Measurements from ENCODE around the gene PREX1. TPM values are rescaled to one million over a fixed set of nuclear protein-coding genes. Genes with fewer than 3 reads are reported as not detected.
A peak's percentile ranks its signal among the peaks of the same experiment; 100 is the strongest.

PREX1 gene
- total and polyA plus RNA-seq, 12 donors, result 10.1 to 85.1 (median 42.9) TPM

DNA sequence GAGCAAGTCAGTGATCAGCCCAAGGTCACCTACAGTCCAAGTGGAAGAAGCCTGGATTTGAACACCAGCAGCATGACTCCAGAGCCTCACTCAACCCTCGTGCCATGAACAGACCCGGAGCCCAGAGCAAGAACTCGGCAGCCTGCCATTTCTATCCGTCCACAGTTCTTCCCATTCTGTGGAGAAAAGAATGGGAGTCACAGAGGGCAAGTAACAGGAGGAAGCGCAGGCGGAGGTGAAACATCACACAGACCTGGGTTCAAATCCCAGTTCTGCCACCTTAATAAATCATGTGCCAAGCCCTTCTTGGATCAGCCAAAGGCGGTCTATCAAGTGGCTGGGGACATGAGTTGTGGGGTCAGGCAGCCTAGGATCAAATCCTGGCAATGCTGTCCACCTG is 4.3 kb downstream of the PREX1 start:
- Histone ChIP-seq H3K4me1 (replicated peaks in 1 of 2) (peaks cover 9 to 41% of the 10 kb centered on the region in 2 donors), H3K36me3 (replicated peaks in 1 of 2) (no peaks in the 10 kb centered on the region), H3K9me3 (replicated peaks in 1 of 3) (no peaks in the 10 kb centered on the region), H3K4me3 (no peak overlapping the region), H3K27ac (peak overlapping the region in 1 of 5 donors; percentile 63), H3K27me3 (no peaks in the 10 kb centered on the region)
- intact Hi-C loops (cut with DNase I), result no loop called here
- WGBS, 4 donors, result 81 to 88% (median 84%) methylated on average over 6 to 7 of the region's 7 CpGs
- TF ChIP-seq, protein P1, sequence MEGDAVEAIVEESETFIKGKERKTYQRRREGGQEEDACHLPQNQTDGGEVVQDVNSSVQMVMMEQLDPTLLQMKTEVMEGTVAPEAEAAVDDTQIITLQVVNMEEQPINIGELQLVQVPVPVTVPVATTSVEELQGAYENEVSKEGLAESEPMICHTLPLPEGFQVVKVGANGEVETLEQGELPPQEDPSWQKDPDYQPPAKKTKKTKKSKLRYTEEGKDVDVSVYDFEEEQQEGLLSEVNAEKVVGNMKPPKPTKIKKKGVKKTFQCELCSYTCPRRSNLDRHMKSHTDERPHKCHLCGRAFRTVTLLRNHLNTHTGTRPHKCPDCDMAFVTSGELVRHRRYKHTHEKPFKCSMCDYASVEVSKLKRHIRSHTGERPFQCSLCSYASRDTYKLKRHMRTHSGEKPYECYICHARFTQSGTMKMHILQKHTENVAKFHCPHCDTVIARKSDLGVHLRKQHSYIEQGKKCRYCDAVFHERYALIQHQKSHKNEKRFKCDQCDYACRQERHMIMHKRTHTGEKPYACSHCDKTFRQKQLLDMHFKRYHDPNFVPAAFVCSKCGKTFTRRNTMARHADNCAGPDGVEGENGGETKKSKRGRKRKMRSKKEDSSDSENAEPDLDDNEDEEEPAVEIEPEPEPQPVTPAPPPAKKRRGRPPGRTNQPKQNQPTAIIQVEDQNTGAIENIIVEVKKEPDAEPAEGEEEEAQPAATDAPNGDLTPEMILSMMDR (IDR thresholded peaks at IDR 0.05), result no peak
- no peak for TF ChIP-seq POLR2A (IDR thresholded peaks at IDR 0.05)
- no peak for DNase-seq

DNA sequence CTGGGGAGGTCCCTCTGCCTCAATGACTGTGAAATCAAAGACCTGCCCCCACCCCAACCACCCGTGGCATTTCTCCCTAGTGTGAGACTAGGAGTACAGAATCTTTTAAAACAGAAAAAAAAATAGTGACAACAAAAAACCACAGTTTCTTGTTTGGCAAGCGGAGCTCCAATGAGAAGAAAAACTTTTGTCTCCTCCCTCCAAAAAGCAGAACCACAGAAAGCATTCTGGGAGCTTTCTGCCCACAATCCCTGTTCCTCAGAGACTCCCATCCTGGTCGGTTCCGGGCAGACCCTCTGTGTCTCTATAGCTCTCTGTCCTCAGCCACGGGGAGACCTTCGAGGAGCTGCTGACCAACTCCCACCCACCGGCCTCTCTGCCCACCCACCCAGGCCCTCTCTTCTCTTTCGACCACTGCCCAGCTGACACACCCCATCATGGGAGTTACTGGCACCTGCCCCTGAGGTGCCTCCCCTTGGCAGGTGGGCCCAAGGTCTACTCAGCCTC is 4.9 kb downstream of the PREX1 start:
- H3K4me3 ChIP-seq, result no peak overlapping the region
- intact Hi-C loops (cut with DNase I), result no loop called here
- H3K27me3 ChIP-seq, result no peaks in the 10 kb centered on the region
- no peak for TF ChIP-seq POLR2A (IDR thresholded peaks at IDR 0.05)
- TF ChIP-seq, protein P1 (IDR thresholded peaks at IDR 0.05), result no peak
- H3K4me1 ChIP-seq (replicated peaks in 1 of 2), result peaks cover 12 to 45% of the 10 kb centered on the region in 2 donors
- WGBS, 4 donors, result 56 to 61% (median 59%) methylated on average over 7 to 8 of the region's 8 CpGs
- DNase-seq, result no peak
- H3K9me3 ChIP-seq (replicated peaks in 1 of 3), result no peaks in the 10 kb centered on the region
- peak overlapping the region in 1 of 5 donors; percentile 63 for H3K27ac ChIP-seq
- no peaks in the 10 kb centered on the region for H3K36me3 ChIP-seq (replicated peaks in 1 of 2)

DNA sequence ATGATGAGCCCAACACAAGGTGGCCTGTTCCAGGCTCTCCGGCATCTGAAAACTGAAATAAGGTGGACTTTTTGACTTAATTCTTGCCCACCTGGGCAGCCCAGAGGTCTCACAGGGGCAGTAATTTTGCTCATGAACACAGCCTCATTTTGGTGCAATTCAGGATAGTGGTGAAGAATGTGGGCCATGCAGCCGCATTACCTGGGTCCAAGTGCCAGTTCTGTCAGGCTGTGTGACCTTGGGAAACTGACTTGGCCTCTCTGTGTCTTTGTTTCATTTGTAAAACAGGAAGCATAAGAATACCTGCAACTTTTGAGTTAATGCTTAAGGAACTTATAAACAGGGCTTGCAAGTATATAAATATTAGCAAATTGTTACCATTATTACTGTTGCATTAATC is 5.6 kb downstream of the PREX1 start:
- 79 to 85% (median 83%) methylated on average over 2 of the region's 2 CpGs for WGBS, 4 donors
- no peak overlapping the region for H3K27ac ChIP-seq
- H3K4me3 ChIP-seq, result no peak overlapping the region
- no peaks in the 10 kb centered on the region for H3K9me3 ChIP-seq (replicated peaks in 1 of 3)
- H3K36me3 ChIP-seq (replicated peaks in 1 of 2), result no peaks in the 10 kb centered on the region
- H3K27me3 ChIP-seq, result no peaks in the 10 kb centered on the region
- no peak for TF ChIP-seq POLR2A (IDR thresholded peaks at IDR 0.05)
- TF ChIP-seq, protein P1 (IDR thresholded peaks at IDR 0.05), result no peak
- intact Hi-C loops (cut with DNase I), result no loop called here
- DNase-seq, result no peak
- peaks cover 18 to 52% of the 10 kb centered on the region in 2 donors for H3K4me1 ChIP-seq (replicated peaks in 1 of 2)

DNA sequence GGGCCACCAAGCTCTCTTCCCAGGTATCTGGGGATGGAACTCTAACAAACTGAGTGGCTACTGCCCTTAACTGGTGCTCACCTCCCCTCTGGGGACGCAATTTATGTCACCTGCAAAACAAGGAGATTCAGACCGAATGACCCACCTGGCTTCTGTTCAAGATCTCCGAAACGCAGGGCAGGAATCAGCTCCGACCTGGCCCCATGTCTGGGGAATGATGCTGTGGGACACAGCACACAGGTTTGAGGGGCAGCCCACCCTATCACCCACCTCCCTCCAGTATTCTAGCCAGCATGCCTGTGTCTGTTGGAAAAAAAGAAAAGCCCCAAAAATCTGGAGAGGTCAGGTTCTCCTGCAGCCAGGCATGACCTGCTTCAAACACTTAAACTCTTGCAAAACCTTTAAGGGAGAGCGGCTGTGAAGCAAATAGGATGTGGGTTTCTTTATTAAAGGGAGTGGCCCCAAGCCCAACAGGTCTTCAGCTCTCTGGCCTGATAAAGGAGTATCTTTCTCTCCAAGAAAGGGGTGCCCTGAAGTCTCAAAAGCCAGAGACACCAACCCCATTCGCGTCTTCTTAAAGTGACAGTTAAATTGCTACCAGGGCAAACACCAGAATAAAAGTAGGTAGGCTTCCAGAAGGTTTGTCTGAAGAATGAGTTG is 6.4 kb downstream of the PREX1 start:
- 82 to 86% (median 82%) methylated on average over 7 to 8 of the region's 8 CpGs for WGBS, 4 donors
- Histone ChIP-seq H3K27me3 (no peaks in the 10 kb centered on the region), H3K4me3 (no peak overlapping the region), H3K9me3 (replicated peaks in 1 of 3) (no peaks in the 10 kb centered on the region), H3K27ac (no peak overlapping the region), H3K4me1 (replicated peaks in 1 of 2) (peaks cover 23 to 54% of the 10 kb centered on the region in 2 donors), H3K36me3 (replicated peaks in 1 of 2) (no peaks in the 10 kb centered on the region)
- no peak for DNase-seq
- no peak for TF ChIP-seq POLR2A (IDR thresholded peaks at IDR 0.05)
- TF ChIP-seq, protein P1 (IDR thresholded peaks at IDR 0.05), result no peak
- intact Hi-C loops (cut with DNase I), result no loop called here

Measured in adrenal gland (tissue), 12 donors.